T follicular helper cell (primary cell): ENCODE measurements around the gene HLF.

Experiments used
- DNase-seq: peaks from one replicate; pipeline ENCODE4 v3.0.0-alpha.2; 2020; ENCODE audit warnings: low read depth

The HLF gene

GRCh38 chr17:55254375-55254774 is 10.4 kb upstream of the HLF start:
- no peak for DNase-seq

GRCh38 chr17:55258578-55259135 is 6.1 kb upstream of the HLF start:
- no peak for DNase-seq

- DNase-seq: no peak
Observed at GRCh38 chr17:55259684-55260111, 5.1 kb upstream of the HLF start.

- no peak for DNase-seq
Observed at GRCh38 chr17:55261311-55261710, 3.4 kb upstream of the HLF start.

GRCh38 chr17:55263569-55264277 is 1.0 kb upstream of the HLF start:
- no peak for DNase-seq

GRCh38 chr17:55264278-55264644 is 499 bp upstream of the HLF start:
- DNase-seq: no peak

- no peak for DNase-seq
Observed at GRCh38 chr17:55265311-55266021, 706 bp downstream of the HLF start.

- DNase-seq: no peak
Observed at GRCh38 chr17:55266051-55266957, 1.5 kb downstream of the HLF start.

GRCh38 chr17:55266958-55267688 is 2.4 kb downstream of the HLF start:
- DNase-seq: no peak

GRCh38 chr17:55267777-55268648 is 3.3 kb downstream of the HLF start:
- DNase-seq: no peak

- DNase-seq: no peak
Observed at GRCh38 chr17:55268649-55269480, 4.1 kb downstream of the HLF start.

- DNase-seq: no peak
Observed at GRCh38 chr17:55269894-55270293, 5.1 kb downstream of the HLF start.

- DNase-seq: no peak
Observed at GRCh38 chr17:55271223-55271571, 6.4 kb downstream of the HLF start.

GRCh38 chr17:55271958-55272710 is 7.4 kb downstream of the HLF start:
- DNase-seq: no peak

GRCh38 chr17:55272711-55273578 is 8.2 kb downstream of the HLF start:
- DNase-seq: no peak

GRCh38 chr17:55273579-55274354 is 9.0 kb downstream of the HLF start:
- DNase-seq: no peak
